ENCODE data around the gene TGM5.
"Not testable (repeated sequence)": the region's sequence is repeated elsewhere in the genome, so short reads cannot be mapped to it uniquely, and the experiment has no call there.

GRCh38 chr15:43197773-43198172 is 69.0 kb downstream of the TGM5 start:
- TF ChIP-seq, protein P1, sequence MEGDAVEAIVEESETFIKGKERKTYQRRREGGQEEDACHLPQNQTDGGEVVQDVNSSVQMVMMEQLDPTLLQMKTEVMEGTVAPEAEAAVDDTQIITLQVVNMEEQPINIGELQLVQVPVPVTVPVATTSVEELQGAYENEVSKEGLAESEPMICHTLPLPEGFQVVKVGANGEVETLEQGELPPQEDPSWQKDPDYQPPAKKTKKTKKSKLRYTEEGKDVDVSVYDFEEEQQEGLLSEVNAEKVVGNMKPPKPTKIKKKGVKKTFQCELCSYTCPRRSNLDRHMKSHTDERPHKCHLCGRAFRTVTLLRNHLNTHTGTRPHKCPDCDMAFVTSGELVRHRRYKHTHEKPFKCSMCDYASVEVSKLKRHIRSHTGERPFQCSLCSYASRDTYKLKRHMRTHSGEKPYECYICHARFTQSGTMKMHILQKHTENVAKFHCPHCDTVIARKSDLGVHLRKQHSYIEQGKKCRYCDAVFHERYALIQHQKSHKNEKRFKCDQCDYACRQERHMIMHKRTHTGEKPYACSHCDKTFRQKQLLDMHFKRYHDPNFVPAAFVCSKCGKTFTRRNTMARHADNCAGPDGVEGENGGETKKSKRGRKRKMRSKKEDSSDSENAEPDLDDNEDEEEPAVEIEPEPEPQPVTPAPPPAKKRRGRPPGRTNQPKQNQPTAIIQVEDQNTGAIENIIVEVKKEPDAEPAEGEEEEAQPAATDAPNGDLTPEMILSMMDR (IDR thresholded peaks at IDR 0.05; ENCODE audit: poor library complexity), result not testable (repeated sequence)
- not testable (repeated sequence) for TF ChIP-seq EZH2 (IDR thresholded peaks at IDR 0.05; ENCODE audit: borderline replicate concordance)

All from hepatocyte (in vitro differentiated cells).